Measurements from ENCODE around the gene EGFLAM. TPM values are rescaled to one million over a fixed set of nuclear protein-coding genes. Genes with fewer than 3 reads are reported as not detected.
A peak's percentile ranks its signal among the peaks of the same experiment; 100 is the strongest.

The EGFLAM gene
- total RNA-seq, 1 experiment from 2014 or later, result 45.4 TPM

DNA sequence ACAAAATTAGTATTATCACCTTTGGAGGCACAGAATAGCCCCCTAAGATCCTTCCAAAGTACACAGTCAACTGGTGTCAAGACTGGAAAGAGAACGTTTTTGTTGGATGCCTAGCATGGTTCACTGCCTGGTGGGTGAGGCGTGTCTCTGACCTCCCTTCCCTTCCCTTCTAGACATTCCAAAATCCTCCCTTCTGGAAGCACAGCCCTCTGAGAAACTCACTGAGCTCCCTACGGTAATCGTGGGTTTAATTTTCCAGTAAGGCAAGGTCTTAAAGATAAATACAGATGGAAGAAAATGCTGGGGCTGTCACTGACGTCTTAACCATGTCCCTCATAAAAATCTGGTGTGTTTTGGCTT is 159.3 kb downstream of the EGFLAM start:
- DNase-seq (ENCODE audit: low spot score), result no peak
- BruUV-seq (replicated peaks), result no TSS peak
- no peaks in the 10 kb centered on the region for H3K36me3 ChIP-seq (ENCODE audit: insufficient read depth, low read length, poor library complexity, severe bottlenecking)
- H3K27ac ChIP-seq (ENCODE audit: low read depth, low read length, poor library complexity, severe bottlenecking), result no peak overlapping the region
- H3K4me1 ChIP-seq (ENCODE audit: insufficient read depth, low read length, poor library complexity, severe bottlenecking), result peaks cover 14% of the 10 kb centered on the region
- ChIA-PET CTCF (no interaction called here), POLR2A (ENCODE audit: low non-redundant PET) (no interaction called here)
- intact Hi-C loops (cut with micrococcal nuclease; ENCODE audit: unreplicated experiment), result no loop called here
- no peaks in the 10 kb centered on the region for H3K27me3 ChIP-seq (replicated peaks; ENCODE audit: insufficient read depth, low read depth, low read length, poor library complexity)
- H3K4me3 ChIP-seq (ENCODE audit: low read depth, low read length, poor library complexity, severe bottlenecking), result no peak overlapping the region
- H3K9me3 ChIP-seq (ENCODE audit: low read depth, low read length, poor library complexity, severe bottlenecking), result no peaks in the 10 kb centered on the region
- TF ChIP-seq, protein P1, sequence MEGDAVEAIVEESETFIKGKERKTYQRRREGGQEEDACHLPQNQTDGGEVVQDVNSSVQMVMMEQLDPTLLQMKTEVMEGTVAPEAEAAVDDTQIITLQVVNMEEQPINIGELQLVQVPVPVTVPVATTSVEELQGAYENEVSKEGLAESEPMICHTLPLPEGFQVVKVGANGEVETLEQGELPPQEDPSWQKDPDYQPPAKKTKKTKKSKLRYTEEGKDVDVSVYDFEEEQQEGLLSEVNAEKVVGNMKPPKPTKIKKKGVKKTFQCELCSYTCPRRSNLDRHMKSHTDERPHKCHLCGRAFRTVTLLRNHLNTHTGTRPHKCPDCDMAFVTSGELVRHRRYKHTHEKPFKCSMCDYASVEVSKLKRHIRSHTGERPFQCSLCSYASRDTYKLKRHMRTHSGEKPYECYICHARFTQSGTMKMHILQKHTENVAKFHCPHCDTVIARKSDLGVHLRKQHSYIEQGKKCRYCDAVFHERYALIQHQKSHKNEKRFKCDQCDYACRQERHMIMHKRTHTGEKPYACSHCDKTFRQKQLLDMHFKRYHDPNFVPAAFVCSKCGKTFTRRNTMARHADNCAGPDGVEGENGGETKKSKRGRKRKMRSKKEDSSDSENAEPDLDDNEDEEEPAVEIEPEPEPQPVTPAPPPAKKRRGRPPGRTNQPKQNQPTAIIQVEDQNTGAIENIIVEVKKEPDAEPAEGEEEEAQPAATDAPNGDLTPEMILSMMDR (conservative IDR thresholded peaks at IDR 0.05; ENCODE audit: low read depth, low read length), result no peak
- no peak for TF ChIP-seq EZH2 (IDR thresholded peaks at IDR 0.05; ENCODE audit: borderline replicate concordance, low read depth, low read length, poor library complexity, severe bottlenecking)

DNA sequence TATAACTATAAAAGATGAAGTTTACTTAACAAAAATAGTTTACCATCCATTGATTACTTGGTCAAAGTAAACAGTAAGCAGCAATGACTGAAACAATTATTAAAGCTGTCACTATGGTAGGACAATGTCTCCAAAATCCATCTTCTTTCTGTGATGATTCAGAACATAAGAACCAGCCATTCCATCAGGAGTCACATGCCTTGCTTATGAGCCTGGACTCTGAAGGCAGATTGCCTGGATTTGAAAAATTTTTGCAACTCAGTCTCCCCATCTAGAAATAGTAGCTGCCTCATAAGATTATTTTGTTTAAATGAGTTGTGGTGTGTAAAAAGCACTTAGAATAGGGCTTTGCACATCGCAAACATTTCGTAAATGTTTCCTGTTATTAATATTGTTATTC is 161.9 kb downstream of the EGFLAM start:
- Histone ChIP-seq H3K27ac (ENCODE audit: low read depth, low read length, poor library complexity, severe bottlenecking) (no peak overlapping the region), H3K4me1 (ENCODE audit: insufficient read depth, low read length, poor library complexity, severe bottlenecking) (peaks cover 14% of the 10 kb centered on the region), H3K4me3 (ENCODE audit: low read depth, low read length, poor library complexity, severe bottlenecking) (no peak overlapping the region), H3K27me3 (replicated peaks; ENCODE audit: insufficient read depth, low read depth, low read length, poor library complexity) (no peaks in the 10 kb centered on the region), H3K9me3 (ENCODE audit: low read depth, low read length, poor library complexity, severe bottlenecking) (no peaks in the 10 kb centered on the region), H3K36me3 (ENCODE audit: insufficient read depth, low read length, poor library complexity, severe bottlenecking) (no peaks in the 10 kb centered on the region)
- intact Hi-C loops (cut with micrococcal nuclease; ENCODE audit: unreplicated experiment), result loop anchor here (2.0 to 5.0 kb wide), 2 partner anchors 389 to 502 kb away; no protein-coding TSS in a partner anchor
- no peak for DNase-seq (ENCODE audit: low spot score)
- BruUV-seq (replicated peaks), result no TSS peak
- CTCF ChIA-PET, result interaction anchor here (1.1 to 3.2 kb wide), 5 partner anchors 13 to 502 kb away, joined by 4 to 36 read pairs (median 8); no protein-coding TSS in a partner anchor
- POLR2A ChIA-PET (ENCODE audit: low non-redundant PET), result no interaction called here
- TF ChIP-seq EZH2 (IDR thresholded peaks at IDR 0.05; ENCODE audit: borderline replicate concordance, low read depth, low read length, poor library complexity, severe bottlenecking), result no peak
- TF ChIP-seq, protein P1 (conservative IDR thresholded peaks at IDR 0.05; ENCODE audit: low read depth, low read length), result no peak

DNA sequence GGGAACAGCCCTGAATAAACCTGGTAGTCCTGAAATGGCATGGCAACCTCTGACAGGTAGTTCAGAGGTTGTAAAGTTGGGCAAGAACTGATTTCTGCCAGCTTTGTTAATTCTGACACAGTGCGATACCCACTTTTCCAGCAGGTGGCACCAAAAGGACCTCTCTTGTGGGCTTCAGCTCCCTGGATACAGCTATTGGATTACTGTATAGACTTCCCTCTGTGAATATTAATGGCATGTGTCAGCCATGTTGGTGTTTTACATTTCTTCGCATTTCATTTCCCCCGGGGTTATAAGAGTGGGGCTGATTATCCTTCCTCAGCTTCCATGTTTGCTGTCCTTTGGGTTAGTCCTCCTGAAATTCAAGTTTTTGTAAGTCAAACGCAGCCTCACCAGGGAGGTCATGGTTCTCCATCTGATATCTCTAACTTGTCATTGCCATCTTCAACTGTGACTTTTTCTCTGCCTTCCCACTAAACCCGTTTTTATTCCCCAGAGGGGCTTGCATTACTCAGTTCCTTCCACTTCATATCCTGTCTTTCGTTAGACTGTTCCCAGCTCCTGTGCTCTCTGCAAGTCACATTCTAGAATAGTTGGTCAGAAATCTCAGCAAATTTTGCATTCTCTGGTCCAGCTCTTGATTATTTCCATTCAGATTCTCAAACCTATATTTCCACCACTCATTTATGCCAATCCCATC is 162.5 kb downstream of the EGFLAM start:
- Histone ChIP-seq H3K36me3 (ENCODE audit: insufficient read depth, low read length, poor library complexity, severe bottlenecking) (no peaks in the 10 kb centered on the region), H3K9me3 (ENCODE audit: low read depth, low read length, poor library complexity, severe bottlenecking) (no peaks in the 10 kb centered on the region), H3K4me1 (ENCODE audit: insufficient read depth, low read length, poor library complexity, severe bottlenecking) (peaks cover 13% of the 10 kb centered on the region), H3K27me3 (replicated peaks; ENCODE audit: insufficient read depth, low read depth, low read length, poor library complexity) (no peaks in the 10 kb centered on the region), H3K27ac (ENCODE audit: low read depth, low read length, poor library complexity, severe bottlenecking) (peak overlapping the region; percentile 1), H3K4me3 (ENCODE audit: low read depth, low read length, poor library complexity, severe bottlenecking) (no peak overlapping the region)
- BruUV-seq (replicated peaks), result no TSS peak
- no peak for TF ChIP-seq EZH2 (IDR thresholded peaks at IDR 0.05; ENCODE audit: borderline replicate concordance, low read depth, low read length, poor library complexity, severe bottlenecking)
- TF ChIP-seq, protein P1 (conservative IDR thresholded peaks at IDR 0.05; ENCODE audit: low read depth, low read length), result peak; percentile 89
- intact Hi-C loops (cut with micrococcal nuclease; ENCODE audit: unreplicated experiment), result loop anchor here (2.0 to 5.0 kb wide), 2 partner anchors 388 to 501 kb away; no protein-coding TSS in a partner anchor
- POLR2A ChIA-PET (ENCODE audit: low non-redundant PET), result no interaction called here
- CTCF ChIA-PET, result interaction anchor here (0.6 to 3.2 kb wide), 6 partner anchors 13 to 501 kb away, joined by 3 to 36 read pairs (median 6); no protein-coding TSS in a partner anchor
- peak; percentile 89 for DNase-seq (ENCODE audit: low spot score)
